Left forelimb (tissue), 1 donor: Measurements from ENCODE around the gene ITIH3.

Source experiments
- DNase-seq: peaks from one replicate; pipeline ENCODE4 v3.0.0-alpha.2; 2018; ENCODE audit warnings: low spot score

The ITIH3 gene

GRCh38 chr3:52779011-52779836 lies 15.4 kb upstream of the ITIH3 start:
- peak; percentile 50 for DNase-seq

GRCh38 chr3:52779837-52780585 lies 14.6 kb upstream of the ITIH3 start:
- DNase-seq = no peak

- no peak for DNase-seq
These were observed 12.9 kb upstream of the ITIH3 start for GRCh38 chr3:52781741-52782140.

GRCh38 chr3:52782412-52783210 lies 12.0 kb upstream of the ITIH3 start:
- DNase-seq = no peak

GRCh38 chr3:52783211-52783555 lies 11.4 kb upstream of the ITIH3 start:
- DNase-seq = no peak

GRCh38 chr3:52784021-52784621 lies 10.5 kb upstream of the ITIH3 start:
- no peak for DNase-seq

- peak; percentile 46 for DNase-seq
These were observed 9.5 kb upstream of the ITIH3 start for GRCh38 chr3:52784931-52785590.

GRCh38 chr3:52786330-52787215 lies 8.0 kb upstream of the ITIH3 start:
- no peak for DNase-seq

- DNase-seq = no peak
These were observed 7.3 kb upstream of the ITIH3 start for GRCh38 chr3:52787246-52787645.

- DNase-seq = no peak
These were observed 6.6 kb upstream of the ITIH3 start for GRCh38 chr3:52787672-52788625.

- DNase-seq = no peak
These were observed 5.5 kb upstream of the ITIH3 start for GRCh38 chr3:52788890-52789745.

- no peak for DNase-seq
These were observed 4.9 kb upstream of the ITIH3 start for GRCh38 chr3:52789746-52790040.

- DNase-seq = no peak
These were observed 4.3 kb upstream of the ITIH3 start for GRCh38 chr3:52790337-52790736.

GRCh38 chr3:52790741-52791140 lies 3.9 kb upstream of the ITIH3 start:
- no peak for DNase-seq

- no peak for DNase-seq
These were observed 3.2 kb upstream of the ITIH3 start for GRCh38 chr3:52791366-52791765.

GRCh38 chr3:52791928-52792327 lies 2.7 kb upstream of the ITIH3 start:
- no peak for DNase-seq

- no peak for DNase-seq
These were observed 2.2 kb upstream of the ITIH3 start for GRCh38 chr3:52792413-52792812.

- DNase-seq = no peak
These were observed 1.5 kb upstream of the ITIH3 start for GRCh38 chr3:52792961-52793695.
